GM21576 (cell line): ENCODE measurements around the gene APLP2.
A peak's percentile ranks its signal among the peaks of the same experiment; 100 is the strongest.
"Not testable (repeated sequence)": the region's sequence is repeated elsewhere in the genome, so short reads cannot be mapped to it uniquely, and the experiment has no call there.

Experiments used
- ATAC-seq: cut with Tn5 transposase; IDR thresholded peaks from one replicate; pipeline ENCODE4 v1.9.1; 2021; ENCODE audit warnings: mild to moderate bottlenecking, moderate library complexity; ENCODE audit not compliant: unreplicated experiment

APLP2 gene

GRCh38 chr11:130165601-130166456 is 96.1 kb downstream of the APLP2 start:
- no peak for ATAC-seq

- ATAC-seq, result no peak
Measured at GRCh38 chr11:130166457-130166784, 96.7 kb downstream of the APLP2 start.

GRCh38 chr11:130167146-130167545 is 97.5 kb downstream of the APLP2 start:
- ATAC-seq, result no peak

GRCh38 chr11:130168105-130168504 is 98.4 kb downstream of the APLP2 start:
- no peak for ATAC-seq

GRCh38 chr11:130170345-130170744 is 100.7 kb downstream of the APLP2 start:
- ATAC-seq, result no peak

GRCh38 chr11:130171534-130171933 is 101.8 kb downstream of the APLP2 start:
- no peak for ATAC-seq

GRCh38 chr11:130172001-130172400 is 102.3 kb downstream of the APLP2 start:
- ATAC-seq, result not testable (repeated sequence)

GRCh38 chr11:130174642-130175041 is 104.9 kb downstream of the APLP2 start:
- no peak for ATAC-seq

GRCh38 chr11:130175898-130176297 is 106.2 kb downstream of the APLP2 start:
- ATAC-seq, result no peak

GRCh38 chr11:130177782-130178181 is 108.1 kb downstream of the APLP2 start:
- ATAC-seq, result no peak

- no peak for ATAC-seq
Measured at GRCh38 chr11:130178441-130179339, 109.0 kb downstream of the APLP2 start.

- no peak for ATAC-seq
Measured at GRCh38 chr11:130179396-130180306, 110.0 kb downstream of the APLP2 start.

- peak; percentile 42 for ATAC-seq
Measured at GRCh38 chr11:130180491-130180890, 110.8 kb downstream of the APLP2 start.

GRCh38 chr11:130180896-130181294 is 111.2 kb downstream of the APLP2 start:
- no peak for ATAC-seq

GRCh38 chr11:130181295-130182272 is 111.9 kb downstream of the APLP2 start:
- peak; percentile 85 for ATAC-seq

GRCh38 chr11:130183878-130184610 is 114.3 kb downstream of the APLP2 start:
- no peak for ATAC-seq

- ATAC-seq, result no peak
Measured at GRCh38 chr11:130187096-130187495, 117.4 kb downstream of the APLP2 start.

- ATAC-seq, result no peak
Measured at GRCh38 chr11:130188047-130188446, 118.4 kb downstream of the APLP2 start.
